Measurements from ENCODE around the gene NCCRP1.
A peak's percentile ranks its signal among the peaks of the same experiment; 100 is the strongest.
"Not testable (repeated sequence)": the region's sequence is repeated elsewhere in the genome, so short reads cannot be mapped to it uniquely, and the experiment has no call there.

NCCRP1 gene

GRCh38 chr19:39211731-39212374 is 15.1 kb downstream of the NCCRP1 start:
- DNase-seq = no peak

- peak; percentile 71 to 77 for DNase-seq
Observed at GRCh38 chr19:39212375-39212742, 15.6 kb downstream of the NCCRP1 start.

GRCh38 chr19:39215323-39215722 is 18.6 kb downstream of the NCCRP1 start:
- not testable (repeated sequence) for DNase-seq

GRCh38 chr19:39217094-39217493 is 20.3 kb downstream of the NCCRP1 start:
- DNase-seq = no peak

- DNase-seq = no peak
Observed at GRCh38 chr19:39218230-39219007, 21.7 kb downstream of the NCCRP1 start.

- not testable (repeated sequence) for DNase-seq
Observed at GRCh38 chr19:39219108-39219507, 22.3 kb downstream of the NCCRP1 start.

- DNase-seq = no peak
Observed at GRCh38 chr19:39223703-39224279, 27.0 kb downstream of the NCCRP1 start.

GRCh38 chr19:39224910-39225309 is 28.1 kb downstream of the NCCRP1 start:
- no peak for DNase-seq

- DNase-seq = no peak
Observed at GRCh38 chr19:39230096-39230764, 33.5 kb downstream of the NCCRP1 start.

GRCh38 chr19:39232708-39233107 is 35.9 kb downstream of the NCCRP1 start:
- no peak for DNase-seq

GRCh38 chr19:39236527-39236926 is 39.8 kb downstream of the NCCRP1 start:
- DNase-seq = peak; percentile 12 to 16

GRCh38 chr19:39237200-39238184 is 40.7 kb downstream of the NCCRP1 start:
- peak; percentile 51 to 66 for DNase-seq

GRCh38 chr19:39238209-39238608 is 41.4 kb downstream of the NCCRP1 start:
- DNase-seq = no peak

GRCh38 chr19:39238944-39239343 is 42.2 kb downstream of the NCCRP1 start:
- DNase-seq = no peak

GRCh38 chr19:39240421-39240820 is 43.7 kb downstream of the NCCRP1 start:
- no peak for DNase-seq

GRCh38 chr19:39243741-39244140 is 47.0 kb downstream of the NCCRP1 start:
- not testable (repeated sequence) for DNase-seq

GRCh38 chr19:39244410-39245100 is 47.8 kb downstream of the NCCRP1 start, which contains the start of gene IFNL3:
IFNL3 (minus strand) TSS chr19:39245006; CDS start chr19:39244967, 39 bp downstream.
- not testable (repeated sequence) for DNase-seq

- DNase-seq = not testable (repeated sequence)
Observed at GRCh38 chr19:39245166-39245565, 48.4 kb downstream of the NCCRP1 start.

- DNase-seq = peak in 1 of 2 experiments; percentile 32
Observed at GRCh38 chr19:39246951-39247669, 50.3 kb downstream of the NCCRP1 start.

Measured in activated CD4-positive, alpha-beta T cell treated with anti-CD3 and anti-CD28 coated beads, Interleukin-2, amount 50 U/mL, for 48 hours (primary cell).